Ovary (tissue), 3 donors: Measurements from ENCODE around the gene HOXD11.

Source experiments
- POLR2A ChIP-seq: fragments of 450-650 bp; IDR thresholded peaks from one replicate; pipeline ENCODE4 v1.6.1; 2017; ENCODE audit warnings: antibody characterized with exemption, mild to moderate bottlenecking, moderate library complexity
- TF ChIP-seq, protein P1 (sequence below), 3 donors: fragments of 450-650 bp in 2 of 3; fragments of 200-600 bp in 1 of 3; IDR thresholded peaks; one replicate each; pipeline versions ENCODE4 v1.5.1 to v1.8.0; 2016 to 2022; ENCODE audit warnings: antibody characterized with exemption in 3 of 3, mild to moderate bottlenecking in 1 of 3
- donor health status: DM: no; HTN: no; CAD: no.

- no peak for TF ChIP-seq POLR2A
- TF ChIP-seq, protein P1, sequence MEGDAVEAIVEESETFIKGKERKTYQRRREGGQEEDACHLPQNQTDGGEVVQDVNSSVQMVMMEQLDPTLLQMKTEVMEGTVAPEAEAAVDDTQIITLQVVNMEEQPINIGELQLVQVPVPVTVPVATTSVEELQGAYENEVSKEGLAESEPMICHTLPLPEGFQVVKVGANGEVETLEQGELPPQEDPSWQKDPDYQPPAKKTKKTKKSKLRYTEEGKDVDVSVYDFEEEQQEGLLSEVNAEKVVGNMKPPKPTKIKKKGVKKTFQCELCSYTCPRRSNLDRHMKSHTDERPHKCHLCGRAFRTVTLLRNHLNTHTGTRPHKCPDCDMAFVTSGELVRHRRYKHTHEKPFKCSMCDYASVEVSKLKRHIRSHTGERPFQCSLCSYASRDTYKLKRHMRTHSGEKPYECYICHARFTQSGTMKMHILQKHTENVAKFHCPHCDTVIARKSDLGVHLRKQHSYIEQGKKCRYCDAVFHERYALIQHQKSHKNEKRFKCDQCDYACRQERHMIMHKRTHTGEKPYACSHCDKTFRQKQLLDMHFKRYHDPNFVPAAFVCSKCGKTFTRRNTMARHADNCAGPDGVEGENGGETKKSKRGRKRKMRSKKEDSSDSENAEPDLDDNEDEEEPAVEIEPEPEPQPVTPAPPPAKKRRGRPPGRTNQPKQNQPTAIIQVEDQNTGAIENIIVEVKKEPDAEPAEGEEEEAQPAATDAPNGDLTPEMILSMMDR (IDR thresholded peaks at IDR 0.05) = peak in 2 of 3 donors; percentile 38 to 39
Measured at GRCh38 chr2:176115883-176116813, 9.1 kb downstream of the HOXD11 start, which contains the start of gene HOXD10.
